ENCODE data around the gene CDKAL1. TPM values are rescaled to one million over a fixed set of nuclear protein-coding genes. Genes with fewer than 3 reads are reported as not detected.
"Not testable (repeated sequence)": the region's sequence is repeated elsewhere in the genome, so short reads cannot be mapped to it uniquely, and the experiment has no call there.

Gene CDKAL1
- total and polyA plus RNA-seq, 2 donors = 9.8 to 19.9 TPM

DNA sequence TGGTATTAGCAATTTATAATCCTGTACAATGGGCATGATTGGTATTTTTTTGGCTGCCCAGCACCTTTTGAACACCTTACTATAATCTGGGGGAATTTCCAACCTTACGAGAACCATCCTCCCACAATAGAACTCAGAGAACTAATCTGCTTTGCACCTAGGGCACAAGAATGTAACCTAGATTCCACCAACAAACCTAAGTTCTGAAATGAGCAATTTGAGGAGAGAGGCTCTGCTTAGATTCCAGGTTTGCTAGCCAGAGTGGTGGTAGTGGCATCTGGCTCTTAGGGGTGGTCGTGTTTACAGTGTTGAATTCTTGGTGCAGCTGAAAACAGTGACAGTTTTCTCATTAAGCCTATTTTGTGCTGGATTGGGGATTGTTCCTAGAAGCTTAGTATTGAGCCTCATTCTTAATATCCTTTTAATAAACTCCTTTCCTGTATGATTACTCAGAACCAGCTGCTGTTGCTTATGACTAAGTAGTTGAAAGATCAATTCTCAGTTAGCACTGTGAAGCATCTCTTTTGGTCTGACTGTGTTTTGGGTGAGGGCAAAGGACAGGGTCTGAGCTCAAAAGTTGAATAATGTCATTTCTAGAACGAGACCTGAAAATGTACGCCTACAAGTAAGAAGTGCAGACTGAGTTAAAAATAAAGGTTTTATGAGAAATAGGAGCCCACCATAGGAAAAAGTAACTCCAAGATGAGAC lies 385.6 kb downstream of the CDKAL1 start:
- WGBS = 95% methylated on average over 4 of the region's 4 CpGs
- no peak for DNase-seq (ENCODE audit: low read depth in 6 of 9, low spot score in 9 of 9)
- H3K4me3 ChIP-seq (ENCODE audit: low read length in 2 of 2) = no peak overlapping the region
- H3K36me3 ChIP-seq (ENCODE audit: control insufficient read depth in 2 of 2, insufficient read depth in 2 of 2, low read length in 1 of 2) = no peaks in the 10 kb centered on the region
- no peak overlapping the region for H3K27ac ChIP-seq (ENCODE audit: low read depth in 1 of 2, low read length in 1 of 2)
- no peaks in the 10 kb centered on the region for H3K9me3 ChIP-seq (ENCODE audit: control insufficient read depth in 2 of 2, insufficient read depth in 1 of 2, low read length in 1 of 2)
- H3K27me3 ChIP-seq (ENCODE audit: control insufficient read depth in 2 of 2, insufficient read depth in 1 of 2, low read length in 1 of 2) = no peaks in the 10 kb centered on the region
- H3K4me1 ChIP-seq (ENCODE audit: control insufficient read depth in 2 of 2, insufficient read depth in 2 of 2, low read length in 2 of 2) = no peaks in the 10 kb centered on the region

DNA sequence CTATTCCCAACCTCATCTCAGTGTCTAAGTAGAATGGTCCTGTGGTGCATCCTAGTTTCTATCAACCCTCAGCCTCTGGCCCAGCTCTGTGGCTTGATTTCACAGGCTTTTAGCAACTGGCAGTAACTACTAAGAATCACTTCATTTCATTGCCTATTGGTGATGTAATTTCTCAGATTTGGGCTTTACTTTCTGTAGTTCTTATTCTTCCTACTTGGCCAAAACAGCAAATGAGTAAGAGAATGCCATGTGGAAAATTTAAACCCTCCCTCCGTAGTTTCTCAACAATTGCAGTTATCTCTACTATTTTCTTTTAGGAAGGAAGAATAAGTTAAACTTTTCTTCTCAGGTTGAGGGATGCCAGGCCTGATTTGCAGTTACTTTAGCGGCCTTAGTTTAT lies 387.3 kb downstream of the CDKAL1 start:
- Histone ChIP-seq H3K36me3 (ENCODE audit: control insufficient read depth in 2 of 2, insufficient read depth in 2 of 2, low read length in 1 of 2) (no peaks in the 10 kb centered on the region), H3K27me3 (ENCODE audit: control insufficient read depth in 2 of 2, insufficient read depth in 1 of 2, low read length in 1 of 2) (no peaks in the 10 kb centered on the region), H3K9me3 (ENCODE audit: control insufficient read depth in 2 of 2, insufficient read depth in 1 of 2, low read length in 1 of 2) (no peaks in the 10 kb centered on the region), H3K27ac (ENCODE audit: low read depth in 1 of 2, low read length in 1 of 2) (no peak overlapping the region), H3K4me1 (ENCODE audit: control insufficient read depth in 2 of 2, insufficient read depth in 2 of 2, low read length in 2 of 2) (no peaks in the 10 kb centered on the region), H3K4me3 (ENCODE audit: low read length in 2 of 2) (no peak overlapping the region)
- no peak for DNase-seq (ENCODE audit: low read depth in 6 of 9, low spot score in 9 of 9)
- 99% methylated on average over 2 of the region's 2 CpGs for WGBS

DNA sequence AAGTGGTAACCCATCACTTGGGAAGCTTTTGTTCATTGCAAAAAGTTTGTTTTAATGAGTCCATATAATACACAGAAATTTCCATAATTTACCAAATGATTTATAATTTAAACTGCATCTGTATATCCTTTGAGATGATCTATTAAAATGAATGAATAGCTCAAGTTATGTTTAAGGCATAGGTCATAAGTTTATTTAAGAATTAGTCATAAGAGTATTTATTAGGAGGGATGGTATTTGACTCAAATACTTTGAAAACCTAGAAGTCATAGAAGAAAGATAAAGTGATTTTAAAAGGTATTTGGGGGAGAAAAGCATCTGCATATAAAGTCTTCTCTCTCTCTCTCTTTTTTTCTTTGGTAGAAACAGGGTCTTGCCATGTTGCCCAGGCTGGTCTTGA lies 388.5 kb downstream of the CDKAL1 start:
- H3K4me1 ChIP-seq (ENCODE audit: control insufficient read depth in 2 of 2, insufficient read depth in 2 of 2, low read length in 2 of 2) = no peaks in the 10 kb centered on the region
- H3K36me3 ChIP-seq (ENCODE audit: control insufficient read depth in 2 of 2, insufficient read depth in 2 of 2, low read length in 1 of 2) = no peaks in the 10 kb centered on the region
- H3K9me3 ChIP-seq (ENCODE audit: control insufficient read depth in 2 of 2, insufficient read depth in 1 of 2, low read length in 1 of 2) = no peaks in the 10 kb centered on the region
- no peak overlapping the region for H3K4me3 ChIP-seq (ENCODE audit: low read length in 2 of 2)
- DNase-seq (ENCODE audit: low read depth in 6 of 9, low spot score in 9 of 9) = no peak
- H3K27me3 ChIP-seq (ENCODE audit: control insufficient read depth in 2 of 2, insufficient read depth in 1 of 2, low read length in 1 of 2) = no peaks in the 10 kb centered on the region
- H3K27ac ChIP-seq (ENCODE audit: low read depth in 1 of 2, low read length in 1 of 2) = no peak overlapping the region

DNA sequence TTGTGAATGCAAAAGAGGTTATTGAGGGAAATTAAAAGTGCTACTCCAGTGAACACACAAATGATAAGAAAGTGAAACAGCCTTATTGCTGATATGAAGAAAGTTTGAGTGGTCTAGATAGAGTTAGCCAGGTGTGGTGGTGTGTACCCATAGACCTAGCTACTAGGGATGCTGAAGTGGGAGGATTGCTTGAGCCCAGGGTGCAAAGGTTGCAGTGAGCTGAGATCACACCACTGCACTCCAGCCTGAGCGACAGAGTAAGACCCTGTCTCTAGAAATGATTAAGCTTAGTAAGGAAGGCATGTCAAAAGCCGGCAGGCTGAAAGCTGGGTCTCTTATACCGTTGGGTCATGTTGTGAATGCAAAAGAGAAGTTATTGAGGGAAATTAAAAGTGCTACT lies 389.8 kb downstream of the CDKAL1 start:
- H3K4me1 ChIP-seq (ENCODE audit: control insufficient read depth in 2 of 2, insufficient read depth in 2 of 2, low read length in 2 of 2); H3K36me3 ChIP-seq (ENCODE audit: control insufficient read depth in 2 of 2, insufficient read depth in 2 of 2, low read length in 1 of 2); H3K27me3 ChIP-seq (ENCODE audit: control insufficient read depth in 2 of 2, insufficient read depth in 1 of 2, low read length in 1 of 2); H3K9me3 ChIP-seq (ENCODE audit: control insufficient read depth in 2 of 2, insufficient read depth in 1 of 2, low read length in 1 of 2); DNase-seq (ENCODE audit: low read depth in 6 of 9, low spot score in 9 of 9); H3K4me3 ChIP-seq (ENCODE audit: low read length in 2 of 2); H3K27ac ChIP-seq (ENCODE audit: low read depth in 1 of 2, low read length in 1 of 2): not testable (repeated sequence)
- WGBS = 98% methylated on average over 3 of the region's 3 CpGs

DNA sequence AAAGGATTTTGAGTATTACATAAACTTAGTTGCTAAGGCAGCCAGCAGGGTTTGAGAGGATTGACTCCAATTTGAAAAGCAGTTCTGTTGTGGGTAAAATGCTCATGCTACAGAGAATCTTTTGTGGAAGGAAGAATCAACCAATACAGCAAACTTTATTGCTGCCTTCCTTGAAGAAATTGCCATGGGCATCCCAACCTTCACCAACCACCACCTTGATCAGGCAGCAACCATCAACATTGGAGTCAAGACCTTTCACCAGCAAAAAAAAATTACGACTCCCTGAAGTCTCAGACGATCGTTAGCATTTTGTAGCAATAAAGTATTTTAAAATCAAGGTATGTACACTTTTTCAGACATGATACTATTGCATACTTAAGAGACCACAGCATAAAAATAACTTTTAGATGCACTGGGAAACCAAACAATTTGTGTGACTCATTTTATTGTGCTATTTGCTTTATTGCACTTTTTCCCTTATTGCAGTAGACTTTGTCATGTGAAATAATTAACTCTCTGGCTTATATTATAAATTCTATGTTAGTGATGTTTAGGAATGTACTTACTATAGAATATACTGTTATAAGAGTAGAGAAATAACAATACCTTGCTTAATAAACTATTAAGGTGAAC lies 390.8 kb downstream of the CDKAL1 start:
- Histone ChIP-seq H3K4me1 (ENCODE audit: control insufficient read depth in 2 of 2, insufficient read depth in 2 of 2, low read length in 2 of 2) (no peaks in the 10 kb centered on the region), H3K27ac (ENCODE audit: low read depth in 1 of 2, low read length in 1 of 2) (no peak overlapping the region), H3K4me3 (ENCODE audit: low read length in 2 of 2) (no peak overlapping the region), H3K9me3 (ENCODE audit: control insufficient read depth in 2 of 2, insufficient read depth in 1 of 2, low read length in 1 of 2) (no peaks in the 10 kb centered on the region), H3K36me3 (ENCODE audit: control insufficient read depth in 2 of 2, insufficient read depth in 2 of 2, low read length in 1 of 2) (no peaks in the 10 kb centered on the region), H3K27me3 (ENCODE audit: control insufficient read depth in 2 of 2, insufficient read depth in 1 of 2, low read length in 1 of 2) (no peaks in the 10 kb centered on the region)
- 96% methylated on average over 3 of the region's 3 CpGs for WGBS
- DNase-seq (ENCODE audit: low read depth in 6 of 9, low spot score in 9 of 9) = no peak

DNA sequence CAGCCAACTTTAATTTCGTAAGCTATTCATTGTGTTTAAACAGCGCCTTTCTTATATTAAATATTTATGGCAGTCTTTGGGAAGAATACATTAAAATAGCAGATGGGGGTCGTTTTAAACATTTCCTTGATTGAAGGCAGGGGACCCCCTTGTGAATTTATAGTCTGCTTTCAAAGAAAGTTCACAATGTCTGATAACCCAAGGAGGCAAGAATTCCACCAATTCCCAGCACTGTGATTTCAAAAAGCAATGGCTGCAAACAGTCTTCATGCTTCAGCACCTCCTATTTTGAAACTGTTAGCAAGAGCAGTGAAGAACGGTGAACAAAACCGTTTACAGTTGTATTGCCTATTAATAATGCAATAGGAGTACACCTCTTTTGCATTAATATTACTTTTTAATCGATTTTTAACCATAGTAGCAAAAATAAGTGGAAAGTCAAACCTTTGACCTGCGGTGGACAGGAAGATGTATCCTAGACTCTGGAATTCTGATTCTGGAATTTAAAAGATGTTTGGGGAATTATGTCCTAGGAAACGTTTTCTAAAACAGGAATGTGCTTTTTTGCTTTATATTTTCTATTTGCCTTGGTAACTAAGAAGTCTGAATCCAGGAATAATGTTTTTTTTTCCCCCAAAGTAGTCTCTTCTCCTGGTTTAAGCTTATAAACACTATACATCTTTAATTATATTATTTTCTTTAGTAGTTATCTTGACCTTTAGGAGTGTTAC lies 393.0 kb downstream of the CDKAL1 start:
- no peaks in the 10 kb centered on the region for H3K27me3 ChIP-seq (ENCODE audit: control insufficient read depth in 2 of 2, insufficient read depth in 1 of 2, low read length in 1 of 2)
- 97% methylated on average over 8 of the region's 8 CpGs for WGBS
- no peak overlapping the region for H3K27ac ChIP-seq (ENCODE audit: low read depth in 1 of 2, low read length in 1 of 2)
- H3K36me3 ChIP-seq (ENCODE audit: control insufficient read depth in 2 of 2, insufficient read depth in 2 of 2, low read length in 1 of 2) = no peaks in the 10 kb centered on the region
- no peak overlapping the region for H3K4me3 ChIP-seq (ENCODE audit: low read length in 2 of 2)
- no peaks in the 10 kb centered on the region for H3K9me3 ChIP-seq (ENCODE audit: control insufficient read depth in 2 of 2, insufficient read depth in 1 of 2, low read length in 1 of 2)
- no peak for DNase-seq (ENCODE audit: low read depth in 6 of 9, low spot score in 9 of 9)
- H3K4me1 ChIP-seq (ENCODE audit: control insufficient read depth in 2 of 2, insufficient read depth in 2 of 2, low read length in 2 of 2) = no peaks in the 10 kb centered on the region

DNA sequence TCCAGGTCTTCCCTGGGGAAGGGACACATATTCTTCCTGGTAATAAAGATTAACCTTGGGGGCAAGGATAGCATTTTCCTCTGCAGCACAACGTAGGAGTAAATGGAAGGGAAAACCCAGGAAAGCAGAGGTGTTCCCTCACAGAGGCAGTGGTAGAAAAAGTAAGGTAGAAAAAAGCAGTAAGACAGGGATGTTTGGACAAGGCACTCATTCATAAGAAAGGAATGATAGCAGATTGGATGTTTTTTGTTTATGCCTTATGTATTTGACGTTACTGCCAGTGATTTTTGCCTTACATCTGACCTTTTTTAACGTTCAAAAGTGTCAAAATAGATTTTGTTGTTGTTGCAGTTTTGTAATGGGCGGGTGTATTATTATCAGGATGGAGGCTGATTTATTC lies 395.0 kb downstream of the CDKAL1 start:
- Histone ChIP-seq H3K27ac (ENCODE audit: low read depth in 1 of 2, low read length in 1 of 2) (no peak overlapping the region), H3K4me3 (ENCODE audit: low read length in 2 of 2) (no peak overlapping the region), H3K9me3 (ENCODE audit: control insufficient read depth in 2 of 2, insufficient read depth in 1 of 2, low read length in 1 of 2) (no peaks in the 10 kb centered on the region), H3K36me3 (ENCODE audit: control insufficient read depth in 2 of 2, insufficient read depth in 2 of 2, low read length in 1 of 2) (no peaks in the 10 kb centered on the region), H3K27me3 (ENCODE audit: control insufficient read depth in 2 of 2, insufficient read depth in 1 of 2, low read length in 1 of 2) (no peaks in the 10 kb centered on the region), H3K4me1 (ENCODE audit: control insufficient read depth in 2 of 2, insufficient read depth in 2 of 2, low read length in 2 of 2) (no peaks in the 10 kb centered on the region)
- WGBS = 96% methylated on average over 4 of the region's 4 CpGs
- no peak for DNase-seq (ENCODE audit: low read depth in 6 of 9, low spot score in 9 of 9)

DNA sequence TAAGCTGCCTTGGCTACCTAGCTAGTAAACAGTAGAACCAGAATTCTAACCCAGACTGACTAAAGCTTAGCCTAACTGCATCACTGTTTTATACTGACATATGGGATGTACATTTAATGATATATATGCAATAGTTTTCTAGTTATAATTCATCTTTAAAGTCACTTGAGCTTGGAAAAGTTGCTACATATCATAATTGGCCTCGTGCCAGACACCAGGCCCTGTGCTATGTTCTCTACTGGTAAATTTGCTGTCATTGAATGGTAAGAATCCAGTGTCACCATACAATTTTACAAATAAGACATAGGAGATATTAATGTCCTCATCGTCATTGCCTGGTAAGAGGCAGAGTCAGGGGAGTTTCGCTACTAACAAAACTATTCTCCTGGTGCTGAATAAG lies 396.8 kb downstream of the CDKAL1 start:
- no peak for DNase-seq (ENCODE audit: low read depth in 6 of 9, low spot score in 9 of 9)
- H3K4me3 ChIP-seq (ENCODE audit: low read length in 2 of 2) = no peak overlapping the region
- no peak overlapping the region for H3K27ac ChIP-seq (ENCODE audit: low read depth in 1 of 2, low read length in 1 of 2)
- WGBS = 97% methylated on average over 3 of the region's 3 CpGs
- no peaks in the 10 kb centered on the region for H3K9me3 ChIP-seq (ENCODE audit: control insufficient read depth in 2 of 2, insufficient read depth in 1 of 2, low read length in 1 of 2)
- no peaks in the 10 kb centered on the region for H3K4me1 ChIP-seq (ENCODE audit: control insufficient read depth in 2 of 2, insufficient read depth in 2 of 2, low read length in 2 of 2)
- no peaks in the 10 kb centered on the region for H3K27me3 ChIP-seq (ENCODE audit: control insufficient read depth in 2 of 2, insufficient read depth in 1 of 2, low read length in 1 of 2)
- H3K36me3 ChIP-seq (ENCODE audit: control insufficient read depth in 2 of 2, insufficient read depth in 2 of 2, low read length in 1 of 2) = no peaks in the 10 kb centered on the region

DNA sequence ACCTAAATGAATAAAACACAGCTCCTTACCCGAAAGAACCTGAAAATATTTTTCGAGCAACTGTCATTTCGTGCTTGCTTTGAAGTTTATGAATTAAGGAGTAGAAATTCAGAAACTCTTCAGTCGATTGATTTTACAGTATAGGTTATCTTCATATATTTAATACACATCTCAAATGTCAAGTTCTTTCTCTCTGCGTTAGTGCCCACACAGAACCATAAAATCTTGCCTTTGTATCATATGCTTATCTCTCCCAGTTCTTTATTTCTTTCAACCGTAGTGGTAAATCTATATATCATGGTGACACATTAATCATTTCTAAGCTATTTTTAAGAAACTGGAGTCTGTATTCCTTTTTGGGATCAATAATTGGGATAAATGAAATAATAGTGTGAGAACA lies 397.5 kb downstream of the CDKAL1 start:
- Histone ChIP-seq H3K4me1 (ENCODE audit: control insufficient read depth in 2 of 2, insufficient read depth in 2 of 2, low read length in 2 of 2) (no peaks in the 10 kb centered on the region), H3K27ac (ENCODE audit: low read depth in 1 of 2, low read length in 1 of 2) (no peak overlapping the region), H3K9me3 (ENCODE audit: control insufficient read depth in 2 of 2, insufficient read depth in 1 of 2, low read length in 1 of 2) (no peaks in the 10 kb centered on the region), H3K27me3 (ENCODE audit: control insufficient read depth in 2 of 2, insufficient read depth in 1 of 2, low read length in 1 of 2) (no peaks in the 10 kb centered on the region), H3K4me3 (ENCODE audit: low read length in 2 of 2) (no peak overlapping the region), H3K36me3 (ENCODE audit: control insufficient read depth in 2 of 2, insufficient read depth in 2 of 2, low read length in 1 of 2) (no peaks in the 10 kb centered on the region)
- DNase-seq (ENCODE audit: low read depth in 6 of 9, low spot score in 9 of 9) = no peak
- WGBS = 89% methylated on average over 6 of the region's 6 CpGs

All from thymus (tissue), 11 donors.